Ammon's horn (tissue), 1 donor: ENCODE measurements around the gene GDPGP1.
"Not testable (repeated sequence)": the region's sequence is repeated elsewhere in the genome, so short reads cannot be mapped to it uniquely, and the experiment has no call there.

Experiments
- DNase-seq: peaks from one replicate; pipeline ENCODE4 v3.0.0-alpha.2; 2016; ENCODE audit warnings: low spot score

Gene GDPGP1

GRCh38 chr15:90261811-90262210 is 27.8 kb downstream of the GDPGP1 start:
- no peak for DNase-seq

- no peak for DNase-seq
Observed at GRCh38 chr15:90262426-90262825, 28.4 kb downstream of the GDPGP1 start.

GRCh38 chr15:90264671-90265070 is 30.7 kb downstream of the GDPGP1 start:
- no peak for DNase-seq

GRCh38 chr15:90265271-90266060 is 31.5 kb downstream of the GDPGP1 start, which contains the start of gene NGRN:
NGRN (plus strand) TSS chr15:90265672; CDS start chr15:90265713, 41 bp downstream.
- peak; percentile 97 for DNase-seq

- peak; percentile 34 for DNase-seq
Observed at GRCh38 chr15:90266061-90266431, 32.0 kb downstream of the GDPGP1 start.

GRCh38 chr15:90266485-90266884 is 32.5 kb downstream of the GDPGP1 start:
- no peak for DNase-seq

- DNase-seq: no peak
Observed at GRCh38 chr15:90268415-90268814, 34.4 kb downstream of the GDPGP1 start.

- DNase-seq: no peak
Observed at GRCh38 chr15:90270502-90271150, 36.6 kb downstream of the GDPGP1 start.

- no peak for DNase-seq
Observed at GRCh38 chr15:90271459-90272166, 37.6 kb downstream of the GDPGP1 start.

GRCh38 chr15:90278467-90278866 is 44.5 kb downstream of the GDPGP1 start:
- not testable (repeated sequence) for DNase-seq

GRCh38 chr15:90280743-90281142 is 46.7 kb downstream of the GDPGP1 start:
- not testable (repeated sequence) for DNase-seq

- DNase-seq: not testable (repeated sequence)
Observed at GRCh38 chr15:90281637-90282036, 47.6 kb downstream of the GDPGP1 start.

- no peak for DNase-seq
Observed at GRCh38 chr15:90286678-90287077, 52.7 kb downstream of the GDPGP1 start.

- no peak for DNase-seq
Observed at GRCh38 chr15:90287101-90287500, 53.1 kb downstream of the GDPGP1 start.

- no peak for DNase-seq
Observed at GRCh38 chr15:90287946-90288345, 53.9 kb downstream of the GDPGP1 start.

GRCh38 chr15:90291679-90292356 is 57.8 kb downstream of the GDPGP1 start:
- no peak for DNase-seq

GRCh38 chr15:90293040-90293810 is 59.2 kb downstream of the GDPGP1 start:
- peak; percentile 70 for DNase-seq

GRCh38 chr15:90294159-90294558 is 60.1 kb downstream of the GDPGP1 start:
- no peak for DNase-seq

- no peak for DNase-seq
Observed at GRCh38 chr15:90294601-90295269, 60.7 kb downstream of the GDPGP1 start.

- no peak for DNase-seq
Observed at GRCh38 chr15:90295270-90295648, 61.2 kb downstream of the GDPGP1 start.
